ENCODE measurements around the gene ACTR10. TPM values are rescaled to one million over a fixed set of nuclear protein-coding genes. Genes with fewer than 3 reads are reported as not detected.

ACTR10 gene
- total and polyA plus RNA-seq, 2 donors (not counting 1 experiment from before 2014, with no cell fraction given) = 28.7 to 40.6 TPM

- TF ChIP-seq EZH2 (IDR thresholded peaks at IDR 0.05; ENCODE audit: borderline replicate concordance, insufficient read depth, low read depth, low read length, poor library complexity, severe bottlenecking) (no peak), CTCF (IDR thresholded peaks at IDR 0.05) (no peak)
- POLR2A ChIA-PET = no interaction called here
Measured at GRCh38 chr14:58151133-58152013, 48.6 kb upstream of the ACTR10 start.

More at GRCh38 chr14:58151133-58152013, 48.6 kb upstream of the ACTR10 start:
- WGBS (ENCODE audit: insufficient coverage) = 4% methylated on average over 50 of the region's 56 CpGs
- CTCF ChIA-PET = interaction anchor here (0.6 kb wide), 1 partner anchor 14 kb away, joined by 3 read pairs; no protein-coding TSS in a partner anchor
- peaks cover 16% of the 10 kb centered on the region for H3K4me1 Mint-ChIP-seq
- Histone ChIP-seq H2AFZ (ENCODE audit: insufficient read depth, low read depth, low read length, poor library complexity, severe bottlenecking) (peak overlapping the region; percentile 72), H3K4me1 (ENCODE audit: control insufficient read depth in 2 of 2, insufficient read depth in 2 of 2, low read length in 2 of 2) (peaks cover 14 to 17% of the 10 kb centered on the region in 2 donors), H4K20me1 (ENCODE audit: control insufficient read depth, insufficient read depth, low read length, poor library complexity, severe bottlenecking) (no peaks in the 10 kb centered on the region), H3K27ac (ENCODE audit: low read length in 2 of 2) (no peak overlapping the region), H3K9me3 (ENCODE audit: control extremely low read depth in 1 of 3, control insufficient read depth in 2 of 3, insufficient read depth in 1 of 3, low read length in 2 of 3) (no peaks in the 10 kb centered on the region), H3K4me2 (replicated peaks; ENCODE audit: low read depth, low read length, poor library complexity, severe bottlenecking) (peak overlapping the region; percentile 91), H3K4me3 (ENCODE audit: control extremely low read depth in 1 of 5, extremely low read depth in 1 of 5, insufficient read depth in 1 of 5, low read depth in 2 of 5, low read length in 4 of 5) (peak overlapping the region; percentile 41 to 65 (median 54)), H3K79me2 (ENCODE audit: control insufficient read depth, insufficient read depth, low read length) (no peaks in the 10 kb centered on the region), H3K9ac (ENCODE audit: low read length) (peak overlapping the region; percentile 65), H3K27me3 (replicated peaks in 1 of 4; ENCODE audit: control extremely low read depth in 1 of 4, control insufficient read depth in 3 of 4, insufficient read depth in 4 of 4, low read length in 3 of 4) (peaks cover 0 to 34% (median 23%) of the 10 kb centered on the region in 4 experiments), H3K36me3 (replicated peaks in 1 of 2; ENCODE audit: control extremely low read depth in 1 of 2, control insufficient read depth in 1 of 2, extremely low read depth in 1 of 2, insufficient read depth in 2 of 2, low read length in 1 of 2) (no peaks in the 10 kb centered on the region)
- H3K27ac Mint-ChIP-seq = no peak overlapping the region
- H3K27me3 Mint-ChIP-seq = peaks cover 46% of the 10 kb centered on the region
- ATAC-seq (ENCODE audit: low read depth) (peak; percentile 23), DNase-seq (no peak)
- H3K9me3 Mint-ChIP-seq (ENCODE audit: insufficient read depth) = no peaks in the 10 kb centered on the region
- peak overlapping the region; percentile 86 for H3K4me3 Mint-ChIP-seq
- intact Hi-C loops (cut with micrococcal nuclease) = loop anchor here (1.0 kb wide), 1 partner anchor 48 kb away; no protein-coding TSS in a partner anchor

All from B cell (primary cell).